22Rv1 (cell line): ENCODE results near the gene TDO2.

Experiments used
- ZFX ChIP-seq: fragments of 450-650 bp; IDR thresholded peaks from 2 replicates; pipeline ENCODE4 v1.6.1; 2017; ENCODE audit warnings: antibody characterized with exemption, borderline replicate concordance
- TF ChIP-seq, protein P1 (sequence below): fragments of 450-650 bp; IDR thresholded peaks from 2 replicates; pipeline ENCODE4 v1.5.1; 2017; ENCODE audit warnings: mild to moderate bottlenecking

DNA sequence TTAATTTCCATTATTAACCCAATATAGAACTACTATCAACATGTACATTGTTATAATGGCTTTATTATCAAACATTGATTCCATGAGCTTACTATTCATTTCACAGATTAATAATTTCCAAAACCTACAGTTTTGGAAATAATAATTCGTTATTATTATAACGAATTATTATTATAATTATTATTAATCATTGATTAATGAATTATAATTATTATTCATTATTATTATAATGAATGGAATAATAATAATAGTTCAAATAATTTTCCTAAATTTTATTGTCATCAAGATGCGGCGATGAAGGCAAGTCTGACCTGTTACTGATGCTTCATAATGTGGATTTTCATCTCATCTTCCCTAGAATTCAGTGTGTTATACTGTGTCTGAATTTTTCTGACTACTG is 28.1 kb downstream of the TDO2 start:
- TF ChIP-seq, protein P1, sequence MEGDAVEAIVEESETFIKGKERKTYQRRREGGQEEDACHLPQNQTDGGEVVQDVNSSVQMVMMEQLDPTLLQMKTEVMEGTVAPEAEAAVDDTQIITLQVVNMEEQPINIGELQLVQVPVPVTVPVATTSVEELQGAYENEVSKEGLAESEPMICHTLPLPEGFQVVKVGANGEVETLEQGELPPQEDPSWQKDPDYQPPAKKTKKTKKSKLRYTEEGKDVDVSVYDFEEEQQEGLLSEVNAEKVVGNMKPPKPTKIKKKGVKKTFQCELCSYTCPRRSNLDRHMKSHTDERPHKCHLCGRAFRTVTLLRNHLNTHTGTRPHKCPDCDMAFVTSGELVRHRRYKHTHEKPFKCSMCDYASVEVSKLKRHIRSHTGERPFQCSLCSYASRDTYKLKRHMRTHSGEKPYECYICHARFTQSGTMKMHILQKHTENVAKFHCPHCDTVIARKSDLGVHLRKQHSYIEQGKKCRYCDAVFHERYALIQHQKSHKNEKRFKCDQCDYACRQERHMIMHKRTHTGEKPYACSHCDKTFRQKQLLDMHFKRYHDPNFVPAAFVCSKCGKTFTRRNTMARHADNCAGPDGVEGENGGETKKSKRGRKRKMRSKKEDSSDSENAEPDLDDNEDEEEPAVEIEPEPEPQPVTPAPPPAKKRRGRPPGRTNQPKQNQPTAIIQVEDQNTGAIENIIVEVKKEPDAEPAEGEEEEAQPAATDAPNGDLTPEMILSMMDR: no peak
- no peak for TF ChIP-seq ZFX
